Measurements from ENCODE around the gene SDF2.

DNA sequence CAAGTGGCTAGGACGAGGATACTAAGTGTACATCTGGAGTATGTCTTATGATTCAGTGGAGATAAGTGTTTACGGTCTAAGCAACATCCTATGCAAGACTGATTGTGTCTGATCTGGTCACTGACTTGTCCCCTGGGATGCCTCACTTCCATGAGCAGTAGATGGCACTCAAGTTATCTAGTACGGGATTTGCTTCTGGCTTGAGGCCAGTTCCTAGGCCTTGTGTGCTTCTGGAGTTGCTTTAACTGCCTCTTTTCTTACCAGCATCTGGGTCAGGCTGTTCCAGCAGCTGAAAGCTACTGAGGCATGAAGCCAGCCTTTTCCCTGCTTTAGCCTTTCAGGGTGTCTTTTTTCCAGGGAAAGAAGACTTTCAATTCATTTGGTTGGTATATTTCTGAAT is 23.3 kb upstream of the SDF2 start:
- TF ChIP-seq EZH2phosphoT487 (IDR thresholded peaks at IDR 0.05; ENCODE audit: unreplicated experiment) (no peak), POLR2AphosphoS5 (IDR thresholded peaks at IDR 0.05; ENCODE audit: low read depth) (no peak), CREB1 (CRISPR knock-in tag; IDR thresholded peaks at IDR 0.05; ENCODE audit: low read depth) (no peak), EZH2 (IDR thresholded peaks at IDR 0.05; ENCODE audit: low read depth, unreplicated experiment) (no peak), STAT1 (IDR thresholded peaks at IDR 0.05; ENCODE audit: unreplicated experiment) (no peak), JUNB (IDR thresholded peaks at IDR 0.05; ENCODE audit: unreplicated experiment) (no peak), ZNF114 (CRISPR knock-in tag; IDR thresholded peaks at IDR 0.05) (no peak), ZNF331 (CRISPR knock-in tag; IDR thresholded peaks at IDR 0.05; ENCODE audit: low read depth) (no peak), NANOG (IDR thresholded peaks at IDR 0.05; ENCODE audit: borderline replicate concordance) (no peak)
- TF ChIP-seq, protein P1, sequence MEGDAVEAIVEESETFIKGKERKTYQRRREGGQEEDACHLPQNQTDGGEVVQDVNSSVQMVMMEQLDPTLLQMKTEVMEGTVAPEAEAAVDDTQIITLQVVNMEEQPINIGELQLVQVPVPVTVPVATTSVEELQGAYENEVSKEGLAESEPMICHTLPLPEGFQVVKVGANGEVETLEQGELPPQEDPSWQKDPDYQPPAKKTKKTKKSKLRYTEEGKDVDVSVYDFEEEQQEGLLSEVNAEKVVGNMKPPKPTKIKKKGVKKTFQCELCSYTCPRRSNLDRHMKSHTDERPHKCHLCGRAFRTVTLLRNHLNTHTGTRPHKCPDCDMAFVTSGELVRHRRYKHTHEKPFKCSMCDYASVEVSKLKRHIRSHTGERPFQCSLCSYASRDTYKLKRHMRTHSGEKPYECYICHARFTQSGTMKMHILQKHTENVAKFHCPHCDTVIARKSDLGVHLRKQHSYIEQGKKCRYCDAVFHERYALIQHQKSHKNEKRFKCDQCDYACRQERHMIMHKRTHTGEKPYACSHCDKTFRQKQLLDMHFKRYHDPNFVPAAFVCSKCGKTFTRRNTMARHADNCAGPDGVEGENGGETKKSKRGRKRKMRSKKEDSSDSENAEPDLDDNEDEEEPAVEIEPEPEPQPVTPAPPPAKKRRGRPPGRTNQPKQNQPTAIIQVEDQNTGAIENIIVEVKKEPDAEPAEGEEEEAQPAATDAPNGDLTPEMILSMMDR (conservative IDR thresholded peaks at IDR 0.05; ENCODE audit: low read depth in 2 of 2): peak in 1 of 2 experiments; percentile 21; a peak in 1 of 4 replicates
- TF ChIP-seq, protein P2, sequence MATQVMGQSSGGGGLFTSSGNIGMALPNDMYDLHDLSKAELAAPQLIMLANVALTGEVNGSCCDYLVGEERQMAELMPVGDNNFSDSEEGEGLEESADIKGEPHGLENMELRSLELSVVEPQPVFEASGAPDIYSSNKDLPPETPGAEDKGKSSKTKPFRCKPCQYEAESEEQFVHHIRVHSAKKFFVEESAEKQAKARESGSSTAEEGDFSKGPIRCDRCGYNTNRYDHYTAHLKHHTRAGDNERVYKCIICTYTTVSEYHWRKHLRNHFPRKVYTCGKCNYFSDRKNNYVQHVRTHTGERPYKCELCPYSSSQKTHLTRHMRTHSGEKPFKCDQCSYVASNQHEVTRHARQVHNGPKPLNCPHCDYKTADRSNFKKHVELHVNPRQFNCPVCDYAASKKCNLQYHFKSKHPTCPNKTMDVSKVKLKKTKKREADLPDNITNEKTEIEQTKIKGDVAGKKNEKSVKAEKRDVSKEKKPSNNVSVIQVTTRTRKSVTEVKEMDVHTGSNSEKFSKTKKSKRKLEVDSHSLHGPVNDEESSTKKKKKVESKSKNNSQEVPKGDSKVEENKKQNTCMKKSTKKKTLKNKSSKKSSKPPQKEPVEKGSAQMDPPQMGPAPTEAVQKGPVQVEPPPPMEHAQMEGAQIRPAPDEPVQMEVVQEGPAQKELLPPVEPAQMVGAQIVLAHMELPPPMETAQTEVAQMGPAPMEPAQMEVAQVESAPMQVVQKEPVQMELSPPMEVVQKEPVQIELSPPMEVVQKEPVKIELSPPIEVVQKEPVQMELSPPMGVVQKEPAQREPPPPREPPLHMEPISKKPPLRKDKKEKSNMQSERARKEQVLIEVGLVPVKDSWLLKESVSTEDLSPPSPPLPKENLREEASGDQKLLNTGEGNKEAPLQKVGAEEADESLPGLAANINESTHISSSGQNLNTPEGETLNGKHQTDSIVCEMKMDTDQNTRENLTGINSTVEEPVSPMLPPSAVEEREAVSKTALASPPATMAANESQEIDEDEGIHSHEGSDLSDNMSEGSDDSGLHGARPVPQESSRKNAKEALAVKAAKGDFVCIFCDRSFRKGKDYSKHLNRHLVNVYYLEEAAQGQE (IDR thresholded peaks at IDR 0.05; ENCODE audit: unreplicated experiment): no peak
- TF ChIP-seq, protein P3, sequence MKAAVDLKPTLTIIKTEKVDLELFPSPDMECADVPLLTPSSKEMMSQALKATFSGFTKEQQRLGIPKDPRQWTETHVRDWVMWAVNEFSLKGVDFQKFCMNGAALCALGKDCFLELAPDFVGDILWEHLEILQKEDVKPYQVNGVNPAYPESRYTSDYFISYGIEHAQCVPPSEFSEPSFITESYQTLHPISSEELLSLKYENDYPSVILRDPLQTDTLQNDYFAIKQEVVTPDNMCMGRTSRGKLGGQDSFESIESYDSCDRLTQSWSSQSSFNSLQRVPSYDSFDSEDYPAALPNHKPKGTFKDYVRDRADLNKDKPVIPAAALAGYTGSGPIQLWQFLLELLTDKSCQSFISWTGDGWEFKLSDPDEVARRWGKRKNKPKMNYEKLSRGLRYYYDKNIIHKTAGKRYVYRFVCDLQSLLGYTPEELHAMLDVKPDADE (IDR thresholded peaks at IDR 0.05): no peak
- TF ChIP-seq, protein P4, sequence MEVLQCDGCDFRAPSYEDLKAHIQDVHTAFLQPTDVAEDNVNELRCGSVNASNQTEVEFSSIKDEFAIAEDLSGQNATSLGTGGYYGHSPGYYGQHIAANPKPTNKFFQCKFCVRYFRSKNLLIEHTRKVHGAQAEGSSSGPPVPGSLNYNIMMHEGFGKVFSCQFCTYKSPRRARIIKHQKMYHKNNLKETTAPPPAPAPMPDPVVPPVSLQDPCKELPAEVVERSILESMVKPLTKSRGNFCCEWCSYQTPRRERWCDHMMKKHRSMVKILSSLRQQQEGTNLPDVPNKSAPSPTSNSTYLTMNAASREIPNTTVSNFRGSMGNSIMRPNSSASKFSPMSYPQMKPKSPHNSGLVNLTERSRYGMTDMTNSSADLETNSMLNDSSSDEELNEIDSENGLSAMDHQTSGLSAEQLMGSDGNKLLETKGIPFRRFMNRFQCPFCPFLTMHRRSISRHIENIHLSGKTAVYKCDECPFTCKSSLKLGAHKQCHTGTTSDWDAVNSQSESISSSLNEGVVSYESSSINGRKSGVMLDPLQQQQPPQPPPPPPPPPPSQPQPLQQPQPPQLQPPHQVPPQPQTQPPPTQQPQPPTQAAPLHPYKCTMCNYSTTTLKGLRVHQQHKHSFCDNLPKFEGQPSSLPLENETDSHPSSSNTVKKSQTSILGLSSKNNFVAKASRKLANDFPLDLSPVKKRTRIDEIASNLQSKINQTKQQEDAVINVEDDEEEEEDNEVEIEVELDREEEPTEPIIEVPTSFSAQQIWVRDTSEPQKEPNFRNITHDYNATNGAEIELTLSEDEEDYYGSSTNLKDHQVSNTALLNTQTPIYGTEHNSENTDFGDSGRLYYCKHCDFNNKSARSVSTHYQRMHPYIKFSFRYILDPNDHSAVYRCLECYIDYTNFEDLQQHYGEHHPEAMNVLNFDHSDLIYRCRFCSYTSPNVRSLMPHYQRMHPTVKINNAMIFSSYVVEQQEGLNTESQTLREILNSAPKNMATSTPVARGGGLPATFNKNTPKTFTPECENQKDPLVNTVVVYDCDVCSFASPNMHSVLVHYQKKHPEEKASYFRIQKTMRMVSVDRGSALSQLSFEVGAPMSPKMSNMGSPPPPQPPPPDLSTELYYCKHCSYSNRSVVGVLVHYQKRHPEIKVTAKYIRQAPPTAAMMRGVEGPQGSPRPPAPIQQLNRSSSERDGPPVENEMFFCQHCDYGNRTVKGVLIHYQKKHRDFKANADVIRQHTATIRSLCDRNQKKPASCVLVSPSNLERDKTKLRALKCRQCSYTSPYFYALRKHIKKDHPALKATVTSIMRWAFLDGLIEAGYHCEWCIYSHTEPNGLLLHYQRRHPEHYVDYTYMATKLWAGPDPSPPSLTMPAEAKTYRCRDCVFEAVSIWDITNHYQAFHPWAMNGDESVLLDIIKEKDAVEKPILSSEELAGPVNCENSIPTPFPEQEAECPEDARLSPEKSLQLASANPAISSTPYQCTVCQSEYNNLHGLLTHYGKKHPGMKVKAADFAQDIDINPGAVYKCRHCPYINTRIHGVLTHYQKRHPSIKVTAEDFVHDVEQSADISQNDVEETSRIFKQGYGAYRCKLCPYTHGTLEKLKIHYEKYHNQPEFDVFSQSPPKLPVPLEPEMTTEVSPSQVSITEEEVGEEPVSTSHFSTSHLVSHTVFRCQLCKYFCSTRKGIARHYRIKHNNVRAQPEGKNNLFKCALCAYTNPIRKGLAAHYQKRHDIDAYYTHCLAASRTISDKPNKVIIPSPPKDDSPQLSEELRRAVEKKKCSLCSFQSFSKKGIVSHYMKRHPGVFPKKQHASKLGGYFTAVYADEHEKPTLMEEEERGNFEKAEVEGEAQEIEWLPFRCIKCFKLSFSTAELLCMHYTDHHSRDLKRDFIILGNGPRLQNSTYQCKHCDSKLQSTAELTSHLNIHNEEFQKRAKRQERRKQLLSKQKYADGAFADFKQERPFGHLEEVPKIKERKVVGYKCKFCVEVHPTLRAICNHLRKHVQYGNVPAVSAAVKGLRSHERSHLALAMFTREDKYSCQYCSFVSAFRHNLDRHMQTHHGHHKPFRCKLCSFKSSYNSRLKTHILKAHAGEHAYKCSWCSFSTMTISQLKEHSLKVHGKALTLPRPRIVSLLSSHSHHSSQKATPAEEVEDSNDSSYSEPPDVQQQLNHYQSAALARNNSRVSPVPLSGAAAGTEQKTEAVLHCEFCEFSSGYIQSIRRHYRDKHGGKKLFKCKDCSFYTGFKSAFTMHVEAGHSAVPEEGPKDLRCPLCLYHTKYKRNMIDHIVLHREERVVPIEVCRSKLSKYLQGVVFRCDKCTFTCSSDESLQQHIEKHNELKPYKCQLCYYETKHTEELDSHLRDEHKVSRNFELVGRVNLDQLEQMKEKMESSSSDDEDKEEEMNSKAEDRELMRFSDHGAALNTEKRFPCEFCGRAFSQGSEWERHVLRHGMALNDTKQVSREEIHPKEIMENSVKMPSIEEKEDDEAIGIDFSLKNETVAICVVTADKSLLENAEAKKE (CRISPR knock-in tag; IDR thresholded peaks at IDR 0.05): no peak

Measured in GM23338 (cell line).